GM23338 (cell line): ENCODE measurements around the gene PTPRN2. TPM values are rescaled to one million over a fixed set of nuclear protein-coding genes. Genes with fewer than 3 reads are reported as not detected.
A peak's percentile ranks its signal among the peaks of the same experiment; 100 is the strongest.

Experiments
- ATAC-seq: fragments of 200-7000 bp; cut with Tn5 transposase; 3 replicates; pipeline ENCODE4 v1.9.1; 2020
- DNase-seq: peaks from one replicate; pipeline ENCODE4 v3.0.0-alpha.2; 2015; ENCODE audit warnings: low spot score
- H2AFZ ChIP-seq: fragments of 200-600 bp; sonication (generic); 2 replicates; pipeline ENCODE4 v1.8.0; 2016; ENCODE audit warnings: antibody characterized with exemption, mild to moderate bottlenecking, moderate library complexity
- H3F3A ChIP-seq: fragments of 200-600 bp; sonication (generic); replicated peaks from 2 replicates; pipeline ENCODE4 v1.8.0; 2017; ENCODE audit warnings: antibody characterized with exemption, mixed run types, low read depth
- H3K27ac ChIP-seq: fragments of 200-600 bp; sonication (generic); 2 replicates; pipeline ENCODE4 v1.6.1; 2016; ENCODE audit warnings: low read depth
- H3K27me3 ChIP-seq: fragments of 200-600 bp; sonication (generic); 2 replicates; pipeline ENCODE4 v1.8.0; 2016; ENCODE audit warnings: mild to moderate bottlenecking, mixed run types, moderate library complexity; ENCODE audit not compliant: insufficient read depth
- H3K36me3 ChIP-seq: fragments of 200-600 bp; sonication (generic); 2 replicates; pipeline ENCODE4 v1.8.0; 2016; ENCODE audit warnings: mild to moderate bottlenecking; ENCODE audit not compliant: insufficient read depth
- H3K4me1 ChIP-seq: fragments of 200-600 bp; sonication (generic); 2 replicates; pipeline ENCODE4 v1.8.0; 2016; ENCODE audit warnings: mild to moderate bottlenecking, moderate library complexity; ENCODE audit not compliant: insufficient read depth
- H3K4me2 ChIP-seq: fragments of 200-600 bp; sonication (generic); 2 replicates; pipeline ENCODE4 v1.7.1; 2017; ENCODE audit warnings: mixed run types
- H3K4me3 ChIP-seq: fragments of 200-600 bp; sonication (generic); 2 replicates; pipeline ENCODE4 v1.6.1; 2016; ENCODE audit warnings: mixed run types
- H3K79me2 ChIP-seq: fragments of 200-600 bp; sonication (generic); replicated peaks from 2 replicates; pipeline ENCODE4 v1.8.0; 2017; ENCODE audit warnings: mild to moderate bottlenecking; ENCODE audit not compliant: insufficient read depth
- H3K9me2 ChIP-seq: fragments of 200-600 bp; sonication (generic); 2 replicates; pipeline ENCODE4 v1.8.0; 2017; ENCODE audit not compliant: insufficient read depth
- H4K20me1 ChIP-seq: fragments of 200-600 bp; sonication (generic); replicated peaks from 2 replicates; pipeline ENCODE4 v1.8.0; 2017; ENCODE audit warnings: mild to moderate bottlenecking; ENCODE audit not compliant: insufficient read depth
- H3K27ac Mint-ChIP-seq: 2 replicates; pipeline ENCODE4 v1.8.0; 2020; ENCODE audit warnings: inconsistent platforms, mild to moderate bottlenecking, moderate library complexity, mixed read lengths
- H3K27me3 Mint-ChIP-seq: 3 replicates; pipeline ENCODE4 v1.8.0; 2022; ENCODE audit warnings: low read depth, mild to moderate bottlenecking, moderate library complexity, mixed read lengths, inconsistent platforms; ENCODE audit not compliant: insufficient read depth, poor library complexity
- H3K36me3 Mint-ChIP-seq: 3 replicates; pipeline ENCODE4 v1.8.0; 2021; ENCODE audit warnings: low read depth, mild to moderate bottlenecking, inconsistent platforms, moderate library complexity, mixed read lengths
- H3K4me1 Mint-ChIP-seq: 3 replicates; pipeline ENCODE4 v1.8.0; 2020; ENCODE audit warnings: mild to moderate bottlenecking, inconsistent platforms, mixed read lengths
- H3K4me3 Mint-ChIP-seq: 3 replicates; pipeline ENCODE4 v1.8.0; 2021; ENCODE audit warnings: moderate library complexity, mild to moderate bottlenecking, inconsistent platforms, mixed read lengths
- H3K9me3 Mint-ChIP-seq: 3 replicates; pipeline ENCODE4 v1.8.0; 2020; ENCODE audit warnings: moderate library complexity, mild to moderate bottlenecking, inconsistent platforms, mixed read lengths
- CREB1 ChIP-seq: fragments of 250-450 bp; sonication (Bioruptor Pico); IDR thresholded peaks from 2 replicates; pipeline ENCODE4 v1.5.0; 2020; ENCODE audit warnings: low read depth, mild to moderate bottlenecking, moderate library complexity
- NANOG ChIP-seq: IDR thresholded peaks from 2 replicates; pipeline ENCODE4 v1.6.1; 2016; ENCODE audit warnings: antibody characterized with exemption, borderline replicate concordance
- POLR2AphosphoS5 ChIP-seq: IDR thresholded peaks from 2 replicates; pipeline ENCODE4 v1.6.1; 2016; ENCODE audit warnings: antibody characterized with exemption, low read depth
- STAT1 ChIP-seq: IDR thresholded peaks from one replicate; pipeline ENCODE4 v1.6.1; 2016; ENCODE audit warnings: antibody characterized with exemption; ENCODE audit not compliant: unreplicated experiment
- polyA plus RNA-seq: library from polyadenylated mRNA; unstranded; fragments of >200 nt; fragmentation: Nextera tagmentation; extraction: Ambion mirVana; gene quantifications from 2 replicates; pipeline ENCODE4 v1.2.1, GENCODE V29; 2016
- total RNA-seq: library from RNA; depleted of rRNA; stranded (reverse); fragments of >200 nt; shearing (Covaris generic); gene quantifications from 2 replicates; pipeline ENCODE4 v1.2.3, GENCODE V29; 2014
- TF ChIP-seq, protein P1 (sequence below): fragments of 250-450 bp; sonication (Bioruptor Pico); IDR thresholded peaks from 2 replicates; pipeline ENCODE4 v1.5.0; 2020; ENCODE audit warnings: mild to moderate bottlenecking, moderate library complexity
- TF ChIP-seq, protein P2 (sequence below): IDR thresholded peaks from 2 replicates; pipeline ENCODE4 v1.6.1; 2016; ENCODE audit warnings: antibody characterized with exemption

PTPRN2 gene
- total and polyA plus RNA-seq, 2 experiments from 2014 or later, result 0.87 to 4.0 TPM

DNA sequence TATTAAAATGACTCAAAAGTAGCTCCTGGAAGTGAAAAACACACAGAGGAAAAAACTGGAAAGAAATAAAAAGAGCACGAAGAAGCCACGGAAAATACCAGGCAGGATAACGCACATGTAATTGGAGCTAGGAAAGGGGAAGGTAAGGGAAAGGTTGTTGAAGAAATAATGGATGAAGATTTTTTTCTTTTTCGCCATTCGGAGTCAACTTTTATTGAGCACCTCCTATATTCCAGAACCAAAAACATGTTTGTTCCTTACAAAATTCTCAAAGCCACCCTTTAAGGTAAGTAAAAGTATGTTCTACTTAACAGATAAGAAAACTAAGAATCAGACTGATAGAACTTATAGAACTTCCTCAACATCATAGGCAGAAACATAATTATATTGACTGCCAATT is 32.8 kb upstream of the PTPRN2 start (continued):
- TF ChIP-seq, protein P1, sequence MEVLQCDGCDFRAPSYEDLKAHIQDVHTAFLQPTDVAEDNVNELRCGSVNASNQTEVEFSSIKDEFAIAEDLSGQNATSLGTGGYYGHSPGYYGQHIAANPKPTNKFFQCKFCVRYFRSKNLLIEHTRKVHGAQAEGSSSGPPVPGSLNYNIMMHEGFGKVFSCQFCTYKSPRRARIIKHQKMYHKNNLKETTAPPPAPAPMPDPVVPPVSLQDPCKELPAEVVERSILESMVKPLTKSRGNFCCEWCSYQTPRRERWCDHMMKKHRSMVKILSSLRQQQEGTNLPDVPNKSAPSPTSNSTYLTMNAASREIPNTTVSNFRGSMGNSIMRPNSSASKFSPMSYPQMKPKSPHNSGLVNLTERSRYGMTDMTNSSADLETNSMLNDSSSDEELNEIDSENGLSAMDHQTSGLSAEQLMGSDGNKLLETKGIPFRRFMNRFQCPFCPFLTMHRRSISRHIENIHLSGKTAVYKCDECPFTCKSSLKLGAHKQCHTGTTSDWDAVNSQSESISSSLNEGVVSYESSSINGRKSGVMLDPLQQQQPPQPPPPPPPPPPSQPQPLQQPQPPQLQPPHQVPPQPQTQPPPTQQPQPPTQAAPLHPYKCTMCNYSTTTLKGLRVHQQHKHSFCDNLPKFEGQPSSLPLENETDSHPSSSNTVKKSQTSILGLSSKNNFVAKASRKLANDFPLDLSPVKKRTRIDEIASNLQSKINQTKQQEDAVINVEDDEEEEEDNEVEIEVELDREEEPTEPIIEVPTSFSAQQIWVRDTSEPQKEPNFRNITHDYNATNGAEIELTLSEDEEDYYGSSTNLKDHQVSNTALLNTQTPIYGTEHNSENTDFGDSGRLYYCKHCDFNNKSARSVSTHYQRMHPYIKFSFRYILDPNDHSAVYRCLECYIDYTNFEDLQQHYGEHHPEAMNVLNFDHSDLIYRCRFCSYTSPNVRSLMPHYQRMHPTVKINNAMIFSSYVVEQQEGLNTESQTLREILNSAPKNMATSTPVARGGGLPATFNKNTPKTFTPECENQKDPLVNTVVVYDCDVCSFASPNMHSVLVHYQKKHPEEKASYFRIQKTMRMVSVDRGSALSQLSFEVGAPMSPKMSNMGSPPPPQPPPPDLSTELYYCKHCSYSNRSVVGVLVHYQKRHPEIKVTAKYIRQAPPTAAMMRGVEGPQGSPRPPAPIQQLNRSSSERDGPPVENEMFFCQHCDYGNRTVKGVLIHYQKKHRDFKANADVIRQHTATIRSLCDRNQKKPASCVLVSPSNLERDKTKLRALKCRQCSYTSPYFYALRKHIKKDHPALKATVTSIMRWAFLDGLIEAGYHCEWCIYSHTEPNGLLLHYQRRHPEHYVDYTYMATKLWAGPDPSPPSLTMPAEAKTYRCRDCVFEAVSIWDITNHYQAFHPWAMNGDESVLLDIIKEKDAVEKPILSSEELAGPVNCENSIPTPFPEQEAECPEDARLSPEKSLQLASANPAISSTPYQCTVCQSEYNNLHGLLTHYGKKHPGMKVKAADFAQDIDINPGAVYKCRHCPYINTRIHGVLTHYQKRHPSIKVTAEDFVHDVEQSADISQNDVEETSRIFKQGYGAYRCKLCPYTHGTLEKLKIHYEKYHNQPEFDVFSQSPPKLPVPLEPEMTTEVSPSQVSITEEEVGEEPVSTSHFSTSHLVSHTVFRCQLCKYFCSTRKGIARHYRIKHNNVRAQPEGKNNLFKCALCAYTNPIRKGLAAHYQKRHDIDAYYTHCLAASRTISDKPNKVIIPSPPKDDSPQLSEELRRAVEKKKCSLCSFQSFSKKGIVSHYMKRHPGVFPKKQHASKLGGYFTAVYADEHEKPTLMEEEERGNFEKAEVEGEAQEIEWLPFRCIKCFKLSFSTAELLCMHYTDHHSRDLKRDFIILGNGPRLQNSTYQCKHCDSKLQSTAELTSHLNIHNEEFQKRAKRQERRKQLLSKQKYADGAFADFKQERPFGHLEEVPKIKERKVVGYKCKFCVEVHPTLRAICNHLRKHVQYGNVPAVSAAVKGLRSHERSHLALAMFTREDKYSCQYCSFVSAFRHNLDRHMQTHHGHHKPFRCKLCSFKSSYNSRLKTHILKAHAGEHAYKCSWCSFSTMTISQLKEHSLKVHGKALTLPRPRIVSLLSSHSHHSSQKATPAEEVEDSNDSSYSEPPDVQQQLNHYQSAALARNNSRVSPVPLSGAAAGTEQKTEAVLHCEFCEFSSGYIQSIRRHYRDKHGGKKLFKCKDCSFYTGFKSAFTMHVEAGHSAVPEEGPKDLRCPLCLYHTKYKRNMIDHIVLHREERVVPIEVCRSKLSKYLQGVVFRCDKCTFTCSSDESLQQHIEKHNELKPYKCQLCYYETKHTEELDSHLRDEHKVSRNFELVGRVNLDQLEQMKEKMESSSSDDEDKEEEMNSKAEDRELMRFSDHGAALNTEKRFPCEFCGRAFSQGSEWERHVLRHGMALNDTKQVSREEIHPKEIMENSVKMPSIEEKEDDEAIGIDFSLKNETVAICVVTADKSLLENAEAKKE (CRISPR knock-in tag), result no peak
- no peak for TF ChIP-seq STAT1
- no peak for TF ChIP-seq NANOG
- TF ChIP-seq POLR2AphosphoS5, result no peak
- TF ChIP-seq CREB1, result no peak
- TF ChIP-seq, protein P2, sequence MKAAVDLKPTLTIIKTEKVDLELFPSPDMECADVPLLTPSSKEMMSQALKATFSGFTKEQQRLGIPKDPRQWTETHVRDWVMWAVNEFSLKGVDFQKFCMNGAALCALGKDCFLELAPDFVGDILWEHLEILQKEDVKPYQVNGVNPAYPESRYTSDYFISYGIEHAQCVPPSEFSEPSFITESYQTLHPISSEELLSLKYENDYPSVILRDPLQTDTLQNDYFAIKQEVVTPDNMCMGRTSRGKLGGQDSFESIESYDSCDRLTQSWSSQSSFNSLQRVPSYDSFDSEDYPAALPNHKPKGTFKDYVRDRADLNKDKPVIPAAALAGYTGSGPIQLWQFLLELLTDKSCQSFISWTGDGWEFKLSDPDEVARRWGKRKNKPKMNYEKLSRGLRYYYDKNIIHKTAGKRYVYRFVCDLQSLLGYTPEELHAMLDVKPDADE, result no peak

DNA sequence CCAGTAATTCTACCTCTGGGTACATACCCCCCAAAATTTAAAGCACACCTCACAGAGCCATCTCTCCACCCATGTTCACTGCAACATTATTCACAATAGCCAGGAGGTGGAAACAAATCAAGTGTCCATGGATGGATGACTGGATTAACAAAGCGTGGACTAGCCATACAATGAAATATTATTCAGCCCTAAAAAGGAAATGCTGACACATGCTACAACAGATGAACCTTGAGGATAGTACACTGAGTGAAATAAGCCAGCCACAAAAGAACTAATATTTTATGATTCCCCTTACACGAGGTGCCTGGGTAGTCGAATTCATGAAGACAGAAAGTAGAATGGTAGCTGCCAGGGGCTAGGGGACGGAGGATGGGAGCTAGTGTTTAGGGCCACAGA is 31.1 kb upstream of the PTPRN2 start:
- DNase-seq (no peak), ATAC-seq (no peak)
- Histone ChIP-seq H3K9me2 (peaks cover 5% of the 10 kb centered on the region; the same call in 1 of the 2 replicates), H3K27ac (peak overlapping the region; percentile 87), H3F3A (no peaks in the 10 kb centered on the region), H3K79me2 (peaks cover 18% of the 10 kb centered on the region), H3K27me3 (no peaks in the 10 kb centered on the region), H2AFZ (no peak overlapping the region), H3K4me1 (peaks cover 29% of the 10 kb centered on the region), H4K20me1 (no peaks in the 10 kb centered on the region), H3K36me3 (peaks cover 5% of the 10 kb centered on the region; the same call in 1 of the 2 replicates), H3K4me3 (no peak overlapping the region), H3K4me2 (no peak overlapping the region)
- Mint-ChIP-seq H3K27ac (peak overlapping the region; percentile 1), H3K36me3 (peaks cover 30% of the 10 kb centered on the region), H3K4me3 (no peak overlapping the region), H3K4me1 (peaks cover 40% of the 10 kb centered on the region), H3K27me3 (peaks cover 7% of the 10 kb centered on the region), H3K9me3 (no peaks in the 10 kb centered on the region)
- no peak for TF ChIP-seq STAT1
